ENCODE measurements around the gene SLC25A52. TPM values are rescaled to one million over a fixed set of nuclear protein-coding genes. Genes with fewer than 3 reads are reported as not detected.

The SLC25A52 gene
- total RNA-seq, 1 donor from 2014 or later: 0.26 TPM

Other genes starting within 250 kb of the SLC25A52 start
- 159 TPM for gene TTR, start 169.0 kb downstream of the SLC25A52 start, total RNA-seq
- gene B4GALT6, start 76.3 kb downstream of the SLC25A52 start, total RNA-seq: 16.9 TPM
- 50.4 TPM for gene TRAPPC8, start 182.2 kb upstream of the SLC25A52 start, total RNA-seq